Right renal pelvis (tissue), 4 donors: ENCODE data around the gene LMCD1. TPM values are rescaled to one million over a fixed set of nuclear protein-coding genes. Genes with fewer than 3 reads are reported as not detected.

Experiments
- DNase-seq, 4 donors: peaks; one replicate each; pipeline ENCODE4 v3.0.0-alpha.2; 2013; ENCODE audit warnings: low read depth in 4 of 4, low spot score in 3 of 4, missing footprints in 1 of 4
- polyA plus RNA-seq, 4 donors: library from polyadenylated mRNA; unstranded; fragments of 120-200 nt; gene quantifications; one replicate each; pipeline ENCODE4 v1.2.1, GENCODE V29; 2013; ENCODE audit not compliant: insufficient read length in 4 of 4

LMCD1 gene
- 10 to 100 TPM; 30.1 to 35.0 (median 31.9) TPM for polyA plus RNA-seq

- DNase-seq = peak; percentile 84 to 89 (median 86)
Observed at GRCh38 chr3:8501371-8502131, at the start of gene LMCD1. TSS of gene LMCD1 (plus strand) at chr3:8501823. CDS start at chr3:8501939, 116 bp downstream.

GRCh38 chr3:8452112-8452511 is 49.5 kb upstream of the LMCD1 start:
- DNase-seq = no peak

GRCh38 chr3:8453153-8453552 is 48.5 kb upstream of the LMCD1 start:
- DNase-seq = no peak

- no peak for DNase-seq
Observed at GRCh38 chr3:8455526-8456411, 45.9 kb upstream of the LMCD1 start.

- no peak for DNase-seq
Observed at GRCh38 chr3:8456412-8456811, 45.2 kb upstream of the LMCD1 start.

GRCh38 chr3:8457039-8457438 is 44.6 kb upstream of the LMCD1 start:
- DNase-seq = no peak

GRCh38 chr3:8458238-8458661 is 43.4 kb upstream of the LMCD1 start:
- no peak for DNase-seq

- DNase-seq = no peak
Observed at GRCh38 chr3:8458711-8459110, 42.9 kb upstream of the LMCD1 start.

- no peak for DNase-seq
Observed at GRCh38 chr3:8460050-8460708, 41.4 kb upstream of the LMCD1 start.

GRCh38 chr3:8460815-8461456 is 40.7 kb upstream of the LMCD1 start:
- DNase-seq = no peak

GRCh38 chr3:8464668-8465067 is 37.0 kb upstream of the LMCD1 start:
- no peak for DNase-seq

GRCh38 chr3:8466526-8466925 is 35.1 kb upstream of the LMCD1 start:
- DNase-seq = no peak

- no peak for DNase-seq
Observed at GRCh38 chr3:8470801-8471200, 30.8 kb upstream of the LMCD1 start.

GRCh38 chr3:8472549-8472948 is 29.1 kb upstream of the LMCD1 start:
- DNase-seq = no peak

GRCh38 chr3:8473029-8473428 is 28.6 kb upstream of the LMCD1 start:
- DNase-seq = no peak

GRCh38 chr3:8473990-8474389 is 27.6 kb upstream of the LMCD1 start:
- DNase-seq = no peak

- no peak for DNase-seq
Observed at GRCh38 chr3:8474991-8475390, 26.6 kb upstream of the LMCD1 start.

- DNase-seq = no peak
Observed at GRCh38 chr3:8480699-8481098, 20.9 kb upstream of the LMCD1 start.

GRCh38 chr3:8481380-8481779 is 20.2 kb upstream of the LMCD1 start:
- DNase-seq = no peak

- DNase-seq = no peak
Observed at GRCh38 chr3:8482263-8482662, 19.4 kb upstream of the LMCD1 start.
